AG09309 (cell line): ENCODE measurements around the gene PIP5K1C.

Experiments used
- DNase-seq: peaks from one replicate; pipeline ENCODE4 v3.0.0-alpha.2; 2010; ENCODE audit warnings: low read depth
- H3K4me3 ChIP-seq: 2 replicates; pipeline ENCODE4 v1.5.1; 2011; ENCODE audit warnings: mild to moderate bottlenecking, low read depth, low read length, moderate library complexity; ENCODE audit not compliant: control insufficient read depth
- TF ChIP-seq, protein P1 (sequence below): IDR thresholded peaks from 2 replicates; pipeline ENCODE4 v1.5.1; 2011; ENCODE audit warnings: mild to moderate bottlenecking, low read depth, low read length, inconsistent platforms; ENCODE audit not compliant: insufficient read depth, control insufficient read depth; ENCODE audit errors: missing control alignments

Gene PIP5K1C

DNA sequence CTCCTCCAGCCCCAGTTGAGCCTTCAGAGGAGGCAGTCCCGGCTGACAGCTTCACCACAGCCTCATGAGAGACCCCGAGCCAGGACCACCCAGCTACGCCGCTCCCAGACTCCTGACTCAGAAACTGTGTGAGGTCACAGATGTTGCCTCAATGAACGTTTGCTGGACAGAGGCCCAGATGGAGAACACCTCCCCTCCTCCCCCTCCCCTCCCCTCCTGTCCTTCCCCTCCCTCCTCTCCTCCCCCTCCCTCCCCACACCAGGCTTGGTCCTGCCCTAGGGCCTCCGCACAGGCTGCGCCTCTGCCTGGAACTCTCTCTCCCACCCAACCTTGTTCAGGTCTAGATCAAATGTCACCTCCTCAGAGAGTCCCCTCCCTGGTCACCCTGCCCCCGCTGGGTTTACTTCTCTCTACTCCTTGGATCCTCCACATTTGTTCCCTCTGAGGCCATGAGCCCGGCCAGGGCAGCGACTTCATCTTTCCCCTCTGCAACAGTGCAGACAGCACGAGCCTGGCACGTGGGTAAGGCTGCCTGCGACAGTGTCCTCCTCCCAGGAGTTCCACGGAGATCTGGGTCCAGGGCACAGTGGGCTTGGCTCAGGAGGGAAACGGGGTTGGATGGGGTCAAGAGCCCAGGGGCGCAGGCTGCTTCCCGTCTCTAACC is 17.4 kb downstream of the PIP5K1C start:
- H3K4me3 ChIP-seq, result no peak overlapping the region
- TF ChIP-seq, protein P1, sequence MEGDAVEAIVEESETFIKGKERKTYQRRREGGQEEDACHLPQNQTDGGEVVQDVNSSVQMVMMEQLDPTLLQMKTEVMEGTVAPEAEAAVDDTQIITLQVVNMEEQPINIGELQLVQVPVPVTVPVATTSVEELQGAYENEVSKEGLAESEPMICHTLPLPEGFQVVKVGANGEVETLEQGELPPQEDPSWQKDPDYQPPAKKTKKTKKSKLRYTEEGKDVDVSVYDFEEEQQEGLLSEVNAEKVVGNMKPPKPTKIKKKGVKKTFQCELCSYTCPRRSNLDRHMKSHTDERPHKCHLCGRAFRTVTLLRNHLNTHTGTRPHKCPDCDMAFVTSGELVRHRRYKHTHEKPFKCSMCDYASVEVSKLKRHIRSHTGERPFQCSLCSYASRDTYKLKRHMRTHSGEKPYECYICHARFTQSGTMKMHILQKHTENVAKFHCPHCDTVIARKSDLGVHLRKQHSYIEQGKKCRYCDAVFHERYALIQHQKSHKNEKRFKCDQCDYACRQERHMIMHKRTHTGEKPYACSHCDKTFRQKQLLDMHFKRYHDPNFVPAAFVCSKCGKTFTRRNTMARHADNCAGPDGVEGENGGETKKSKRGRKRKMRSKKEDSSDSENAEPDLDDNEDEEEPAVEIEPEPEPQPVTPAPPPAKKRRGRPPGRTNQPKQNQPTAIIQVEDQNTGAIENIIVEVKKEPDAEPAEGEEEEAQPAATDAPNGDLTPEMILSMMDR, result no peak
- DNase-seq, result no peak

- TF ChIP-seq, protein P1, result no peak
- H3K4me3 ChIP-seq, result no peak overlapping the region
- no peak for DNase-seq
Observed at GRCh38 chr19:3682286-3682685, 18.0 kb downstream of the PIP5K1C start.

- no peak for DNase-seq
- H3K4me3 ChIP-seq, result no peak overlapping the region
- TF ChIP-seq, protein P1, result no peak
Observed at GRCh38 chr19:3680939-3681338, 19.3 kb downstream of the PIP5K1C start.

- DNase-seq, result no peak
- H3K4me3 ChIP-seq, result no peak overlapping the region
- TF ChIP-seq, protein P1, result no peak
Observed at GRCh38 chr19:3679581-3679980, 20.7 kb downstream of the PIP5K1C start.

GRCh38 chr19:3679138-3679537 is 21.1 kb downstream of the PIP5K1C start:
- DNase-seq, result no peak
- TF ChIP-seq, protein P1, result no peak
- H3K4me3 ChIP-seq, result no peak overlapping the region

DNA sequence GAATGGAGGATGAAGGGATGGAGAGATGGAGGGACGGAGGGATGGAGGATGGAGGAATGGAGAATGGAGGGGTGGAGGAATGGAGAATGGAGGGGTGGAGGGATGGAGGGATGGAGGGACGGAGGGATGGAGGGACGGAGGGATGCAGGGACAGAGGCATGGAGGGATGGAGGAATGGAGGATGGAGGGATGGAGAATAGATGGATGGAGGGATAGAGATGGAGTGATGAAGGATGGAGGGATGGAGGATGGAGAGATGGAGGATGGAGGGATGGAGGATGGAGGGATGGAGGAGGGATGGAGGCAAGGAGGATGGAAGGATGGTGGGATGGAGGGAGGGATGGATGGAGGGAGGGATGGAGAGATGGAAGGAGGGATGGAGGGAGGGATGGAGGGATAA is 22.1 kb downstream of the PIP5K1C start:
- no peak for DNase-seq
- no peak overlapping the region for H3K4me3 ChIP-seq
- TF ChIP-seq, protein P1, result no peak
